ENCODE measurements around the gene TRAK2. TPM values are rescaled to one million over a fixed set of nuclear protein-coding genes. Genes with fewer than 3 reads are reported as not detected.

The TRAK2 gene
- total RNA-seq, 1 donor from 2014 or later, result 66.5 TPM

GRCh38 chr2:201401815-201402214, 49.4 kb downstream of the TRAK2 start:
- DNase-seq (no peak), ATAC-seq (no peak)
- TF ChIP-seq CTCF (IDR thresholded peaks at IDR 0.05), result no peak
- Histone ChIP-seq H3K9me3 (no peaks in the 10 kb centered on the region), H3K4me1 (peaks cover 40% of the 10 kb centered on the region), H3K27ac (no peak overlapping the region), H3K4me3 (no peak overlapping the region), H3K36me3 (peaks cover 14% of the 10 kb centered on the region), H3K27me3 (ENCODE audit: low read depth) (no peaks in the 10 kb centered on the region)
- intact Hi-C loops (cut with DNase I), result no loop called here

GRCh38 chr2:201396595-201396994, 54.7 kb downstream of the TRAK2 start:
- Histone ChIP-seq H3K27ac (no peak overlapping the region), H3K9me3 (no peaks in the 10 kb centered on the region), H3K4me3 (no peak overlapping the region), H3K4me1 (no peaks in the 10 kb centered on the region), H3K36me3 (peaks cover 62% of the 10 kb centered on the region), H3K27me3 (ENCODE audit: low read depth) (no peaks in the 10 kb centered on the region)
- ATAC-seq (no peak), DNase-seq (no peak)
- intact Hi-C loops (cut with DNase I), result no loop called here
- no peak for TF ChIP-seq CTCF (IDR thresholded peaks at IDR 0.05)

- no peak for TF ChIP-seq CTCF (IDR thresholded peaks at IDR 0.05)
- H3K27ac ChIP-seq, result no peak overlapping the region
- H3K4me3 ChIP-seq, result no peak overlapping the region
- ATAC-seq (no peak), DNase-seq (no peak)
- no peaks in the 10 kb centered on the region for H3K4me1 ChIP-seq
- no peaks in the 10 kb centered on the region for H3K27me3 ChIP-seq (ENCODE audit: low read depth)
- H3K36me3 ChIP-seq, result peaks cover 93% of the 10 kb centered on the region
- no peaks in the 10 kb centered on the region for H3K9me3 ChIP-seq
- intact Hi-C loops (cut with DNase I), result no loop called here
Measured at GRCh38 chr2:201383136-201383535, 68.1 kb downstream of the TRAK2 start.

- no peaks in the 10 kb centered on the region for H3K4me1 ChIP-seq
- no peak overlapping the region for H3K4me3 ChIP-seq
- intact Hi-C loops (cut with DNase I), result no loop called here
- ATAC-seq (no peak), DNase-seq (no peak)
- no peak overlapping the region for H3K27ac ChIP-seq
- H3K9me3 ChIP-seq, result no peaks in the 10 kb centered on the region
- no peak for TF ChIP-seq CTCF (IDR thresholded peaks at IDR 0.05)
- no peaks in the 10 kb centered on the region for H3K27me3 ChIP-seq (ENCODE audit: low read depth)
- peaks cover 56% of the 10 kb centered on the region for H3K36me3 ChIP-seq
Measured at GRCh38 chr2:201378496-201379397, 72.5 kb downstream of the TRAK2 start.

GRCh38 chr2:201377218-201377617, 74.0 kb downstream of the TRAK2 start:
- no peak overlapping the region for H3K4me3 ChIP-seq
- H3K27me3 ChIP-seq (ENCODE audit: low read depth), result no peaks in the 10 kb centered on the region
- H3K9me3 ChIP-seq, result no peaks in the 10 kb centered on the region
- no peak overlapping the region for H3K27ac ChIP-seq
- intact Hi-C loops (cut with DNase I), result no loop called here
- no peaks in the 10 kb centered on the region for H3K4me1 ChIP-seq
- peaks cover 41% of the 10 kb centered on the region for H3K36me3 ChIP-seq
- no peak for DNase-seq
- no peak for TF ChIP-seq CTCF (IDR thresholded peaks at IDR 0.05)
- no peak for ATAC-seq
